Muscle of arm (tissue), 14 donors: ENCODE measurements around the gene PLXDC2. TPM values are rescaled to one million over a fixed set of nuclear protein-coding genes. Genes with fewer than 3 reads are reported as not detected.
"Not testable (repeated sequence)": the region's sequence is repeated elsewhere in the genome, so short reads cannot be mapped to it uniquely, and the experiment has no call there.

Source experiments
- DNase-seq: peaks from one replicate; pipeline ENCODE4 v3.0.0-alpha.2; 2013
- long read RNA-seq, 11 donors: transcript quantifications; one replicate each; lab custom pipeline, GENCODE V29; 2026
- polyA plus RNA-seq, 12 donors: library from polyadenylated mRNA; unstranded; fragments of 120-200 nt; gene quantifications; one replicate each; pipeline ENCODE4 v1.2.1, GENCODE V29; 2013; ENCODE audit not compliant: insufficient read length in 12 of 12

Gene PLXDC2
- polyA plus RNA-seq: 10 to 100 TPM; 25.6 to 76.8 (median 42.6) TPM
- long read RNA-seq, donor 1, full-length matches to known transcripts: 1 of 7 reads
- long read RNA-seq, donor 1, partial matches to known transcripts: 6 of 7 reads
- long read RNA-seq, donor 1, other reads (novel, unspliced or antisense): 0 of 7 reads
- long read RNA-seq, donor 2, full-length matches to known transcripts: 7 of 7 reads
- long read RNA-seq, donor 2, partial matches to known transcripts: 0 of 7 reads
- long read RNA-seq, donor 2, other reads (novel, unspliced or antisense): 0 of 7 reads
- long read RNA-seq, donor 3: 0 reads
- long read RNA-seq, donor 4, full-length matches to known transcripts: 2 of 2 reads
- long read RNA-seq, donor 4, partial matches to known transcripts: 0 of 2 reads
- long read RNA-seq, donor 4, other reads (novel, unspliced or antisense): 0 of 2 reads
- long read RNA-seq, donor 5: 0 reads
- long read RNA-seq, donor 6, full-length matches to known transcripts: 5 of 5 reads
- long read RNA-seq, donor 6, partial matches to known transcripts: 0 of 5 reads
- long read RNA-seq, donor 6, other reads (novel, unspliced or antisense): 0 of 5 reads
- long read RNA-seq, donor 7, full-length matches to known transcripts: 4 of 4 reads
- long read RNA-seq, donor 7, partial matches to known transcripts: 0 of 4 reads
- long read RNA-seq, donor 7, other reads (novel, unspliced or antisense): 0 of 4 reads
- long read RNA-seq, donor 8, full-length matches to known transcripts: 9 of 9 reads
- long read RNA-seq, donor 8, partial matches to known transcripts: 0 of 9 reads
- long read RNA-seq, donor 8, other reads (novel, unspliced or antisense): 0 of 9 reads
- long read RNA-seq, donor 9, full-length matches to known transcripts: 1 of 1 reads
- long read RNA-seq, donor 9, partial matches to known transcripts: 0 of 1 reads
- long read RNA-seq, donor 9, other reads (novel, unspliced or antisense): 0 of 1 reads
- long read RNA-seq, donor 10, full-length matches to known transcripts: 12 of 12 reads
- long read RNA-seq, donor 10, partial matches to known transcripts: 0 of 12 reads
- long read RNA-seq, donor 10, other reads (novel, unspliced or antisense): 0 of 12 reads
- long read RNA-seq, donor 11, full-length matches to known transcripts: 6 of 6 reads
- long read RNA-seq, donor 11, partial matches to known transcripts: 0 of 6 reads
- long read RNA-seq, donor 11, other reads (novel, unspliced or antisense): 0 of 6 reads

GRCh38 chr10:19816411-19817230 is at the start of gene PLXDC2:
Gene PLXDC2 (plus strand): TSS chr10:19816432.
- peak; percentile 75 for DNase-seq

- no peak for DNase-seq
Measured at GRCh38 chr10:19767876-19768275, 48.4 kb upstream of the PLXDC2 start.

- not testable (repeated sequence) for DNase-seq
Measured at GRCh38 chr10:19769826-19770225, 46.4 kb upstream of the PLXDC2 start.

- no peak for DNase-seq
Measured at GRCh38 chr10:19772972-19773371, 43.3 kb upstream of the PLXDC2 start.

- DNase-seq: no peak
Measured at GRCh38 chr10:19775296-19775695, 40.9 kb upstream of the PLXDC2 start.

GRCh38 chr10:19777806-19778205 is 38.4 kb upstream of the PLXDC2 start:
- DNase-seq: no peak

- DNase-seq: no peak
Measured at GRCh38 chr10:19778996-19779395, 37.2 kb upstream of the PLXDC2 start.

- no peak for DNase-seq
Measured at GRCh38 chr10:19782430-19783089, 33.7 kb upstream of the PLXDC2 start.

GRCh38 chr10:19783721-19784120 is 32.5 kb upstream of the PLXDC2 start:
- no peak for DNase-seq

- DNase-seq: no peak
Measured at GRCh38 chr10:19785366-19785765, 30.9 kb upstream of the PLXDC2 start.

GRCh38 chr10:19788075-19788686 is 28.1 kb upstream of the PLXDC2 start:
- DNase-seq: peak; percentile 24

- no peak for DNase-seq
Measured at GRCh38 chr10:19788902-19789301, 27.3 kb upstream of the PLXDC2 start.

- DNase-seq: no peak
Measured at GRCh38 chr10:19789607-19790006, 26.6 kb upstream of the PLXDC2 start.

GRCh38 chr10:19791032-19791431 is 25.2 kb upstream of the PLXDC2 start:
- no peak for DNase-seq

- no peak for DNase-seq
Measured at GRCh38 chr10:19795684-19796083, 20.5 kb upstream of the PLXDC2 start.

GRCh38 chr10:19800161-19800560 is 16.1 kb upstream of the PLXDC2 start:
- DNase-seq: no peak

GRCh38 chr10:19801369-19801768 is 14.9 kb upstream of the PLXDC2 start:
- DNase-seq: no peak

GRCh38 chr10:19803676-19804075 is 12.6 kb upstream of the PLXDC2 start:
- no peak for DNase-seq

GRCh38 chr10:19809481-19809880 is 6.8 kb upstream of the PLXDC2 start:
- DNase-seq: no peak

GRCh38 chr10:19811540-19811939 is 4.7 kb upstream of the PLXDC2 start:
- no peak for DNase-seq
